ENCODE data around the gene RAD51B. TPM values are rescaled to one million over a fixed set of nuclear protein-coding genes. Genes with fewer than 3 reads are reported as not detected.

Gene RAD51B
- total RNA-seq, 1 experiment from 2014 or later, result 8.5 TPM

DNA sequence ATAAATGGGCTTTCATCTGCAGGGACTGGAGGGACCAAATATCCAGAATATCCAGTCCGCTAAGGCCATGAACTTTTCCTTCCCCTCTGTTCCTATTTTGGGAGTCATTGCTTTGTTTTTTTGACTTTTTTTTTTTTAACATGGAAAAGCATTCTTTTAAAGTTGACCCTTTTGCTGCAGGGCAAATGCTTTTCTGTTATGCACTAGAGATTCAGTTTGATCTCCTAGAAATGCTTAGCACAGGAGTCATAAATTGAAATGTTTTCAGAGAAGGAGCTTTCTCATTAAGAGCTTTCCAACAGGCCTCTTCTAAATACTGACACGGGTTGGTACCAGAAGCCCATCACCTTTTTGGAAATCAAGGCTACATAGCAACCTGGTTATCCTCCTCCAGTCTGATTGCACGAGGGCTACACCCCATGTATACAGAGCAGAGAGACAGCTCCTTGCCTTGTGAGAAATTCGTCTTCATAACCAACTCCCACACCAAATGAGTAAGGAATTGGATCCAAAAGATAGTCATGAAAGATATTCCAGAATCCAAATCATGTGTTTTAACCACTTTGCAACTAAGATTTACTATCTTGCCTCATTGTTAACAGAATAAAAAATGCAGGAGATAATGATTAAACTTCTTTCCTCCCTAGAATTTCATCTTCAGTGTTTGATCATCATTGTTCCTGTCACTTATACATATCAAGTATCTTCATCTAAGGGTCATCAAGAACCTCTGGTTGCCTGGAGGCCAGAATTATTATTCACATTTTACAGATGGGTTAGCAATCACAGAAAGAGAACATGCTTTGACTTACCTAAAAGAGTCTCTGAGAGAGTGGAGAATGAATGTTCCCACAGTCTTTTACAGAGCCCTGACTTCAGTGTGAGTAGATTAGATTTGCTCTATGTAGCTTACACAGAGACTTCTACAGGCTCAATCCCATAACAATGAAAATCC, 583.9 kb downstream of the RAD51B start:
- in situ Hi-C loops (cut with HindIII; ENCODE audit: low pct_unique_long_range_greater_than_20kb, low sequenced_read_pairs), result no loop called here
- H3K36me3 ChIP-seq (ENCODE audit: control insufficient read depth, insufficient read depth, low read length), result no peaks in the 10 kb centered on the region
- H3K27me3 ChIP-seq (ENCODE audit: control insufficient read depth, insufficient read depth, low read length), result no peaks in the 10 kb centered on the region
- no peak for DNase-seq (ENCODE audit: low read depth, low spot score)
- no peak overlapping the region for H3K27ac ChIP-seq (ENCODE audit: low read length)
- H3K4me1 ChIP-seq (ENCODE audit: control insufficient read depth, insufficient read depth, low read length), result no peaks in the 10 kb centered on the region
- intact Hi-C loops (cut with micrococcal nuclease; ENCODE audit: unreplicated experiment), result no loop called here
- no peaks in the 10 kb centered on the region for H3K9me3 ChIP-seq (ENCODE audit: control insufficient read depth, insufficient read depth, low read depth, low read length)
- POLR2A ChIA-PET, result no interaction called here
- TF ChIP-seq, protein P1, sequence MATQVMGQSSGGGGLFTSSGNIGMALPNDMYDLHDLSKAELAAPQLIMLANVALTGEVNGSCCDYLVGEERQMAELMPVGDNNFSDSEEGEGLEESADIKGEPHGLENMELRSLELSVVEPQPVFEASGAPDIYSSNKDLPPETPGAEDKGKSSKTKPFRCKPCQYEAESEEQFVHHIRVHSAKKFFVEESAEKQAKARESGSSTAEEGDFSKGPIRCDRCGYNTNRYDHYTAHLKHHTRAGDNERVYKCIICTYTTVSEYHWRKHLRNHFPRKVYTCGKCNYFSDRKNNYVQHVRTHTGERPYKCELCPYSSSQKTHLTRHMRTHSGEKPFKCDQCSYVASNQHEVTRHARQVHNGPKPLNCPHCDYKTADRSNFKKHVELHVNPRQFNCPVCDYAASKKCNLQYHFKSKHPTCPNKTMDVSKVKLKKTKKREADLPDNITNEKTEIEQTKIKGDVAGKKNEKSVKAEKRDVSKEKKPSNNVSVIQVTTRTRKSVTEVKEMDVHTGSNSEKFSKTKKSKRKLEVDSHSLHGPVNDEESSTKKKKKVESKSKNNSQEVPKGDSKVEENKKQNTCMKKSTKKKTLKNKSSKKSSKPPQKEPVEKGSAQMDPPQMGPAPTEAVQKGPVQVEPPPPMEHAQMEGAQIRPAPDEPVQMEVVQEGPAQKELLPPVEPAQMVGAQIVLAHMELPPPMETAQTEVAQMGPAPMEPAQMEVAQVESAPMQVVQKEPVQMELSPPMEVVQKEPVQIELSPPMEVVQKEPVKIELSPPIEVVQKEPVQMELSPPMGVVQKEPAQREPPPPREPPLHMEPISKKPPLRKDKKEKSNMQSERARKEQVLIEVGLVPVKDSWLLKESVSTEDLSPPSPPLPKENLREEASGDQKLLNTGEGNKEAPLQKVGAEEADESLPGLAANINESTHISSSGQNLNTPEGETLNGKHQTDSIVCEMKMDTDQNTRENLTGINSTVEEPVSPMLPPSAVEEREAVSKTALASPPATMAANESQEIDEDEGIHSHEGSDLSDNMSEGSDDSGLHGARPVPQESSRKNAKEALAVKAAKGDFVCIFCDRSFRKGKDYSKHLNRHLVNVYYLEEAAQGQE (IDR thresholded peaks at IDR 0.05; ENCODE audit: insufficient read depth in 1 of 2, low read depth in 2 of 2, low read length in 1 of 2), result no peak
- TF ChIP-seq TCF7L2 (IDR thresholded peaks at IDR 0.05; ENCODE audit: low read depth, low read length) (no peak), SIN3A (IDR thresholded peaks at IDR 0.05; ENCODE audit: borderline replicate concordance, insufficient read depth, low read depth, low read length) (no peak), POLR2AphosphoS5 (IDR thresholded peaks at IDR 0.05; ENCODE audit: low read depth, low read length) (no peak)
- TF ChIP-seq, protein P2, sequence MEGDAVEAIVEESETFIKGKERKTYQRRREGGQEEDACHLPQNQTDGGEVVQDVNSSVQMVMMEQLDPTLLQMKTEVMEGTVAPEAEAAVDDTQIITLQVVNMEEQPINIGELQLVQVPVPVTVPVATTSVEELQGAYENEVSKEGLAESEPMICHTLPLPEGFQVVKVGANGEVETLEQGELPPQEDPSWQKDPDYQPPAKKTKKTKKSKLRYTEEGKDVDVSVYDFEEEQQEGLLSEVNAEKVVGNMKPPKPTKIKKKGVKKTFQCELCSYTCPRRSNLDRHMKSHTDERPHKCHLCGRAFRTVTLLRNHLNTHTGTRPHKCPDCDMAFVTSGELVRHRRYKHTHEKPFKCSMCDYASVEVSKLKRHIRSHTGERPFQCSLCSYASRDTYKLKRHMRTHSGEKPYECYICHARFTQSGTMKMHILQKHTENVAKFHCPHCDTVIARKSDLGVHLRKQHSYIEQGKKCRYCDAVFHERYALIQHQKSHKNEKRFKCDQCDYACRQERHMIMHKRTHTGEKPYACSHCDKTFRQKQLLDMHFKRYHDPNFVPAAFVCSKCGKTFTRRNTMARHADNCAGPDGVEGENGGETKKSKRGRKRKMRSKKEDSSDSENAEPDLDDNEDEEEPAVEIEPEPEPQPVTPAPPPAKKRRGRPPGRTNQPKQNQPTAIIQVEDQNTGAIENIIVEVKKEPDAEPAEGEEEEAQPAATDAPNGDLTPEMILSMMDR (IDR thresholded peaks at IDR 0.05), result no peak
- CTCF ChIA-PET, result interaction anchor here (0.7 kb wide), 1 partner anchor 134 kb away, joined by 4 read pairs; no protein-coding TSS in a partner anchor
- no peak overlapping the region for H3K4me3 ChIP-seq (ENCODE audit: low read depth in 2 of 2, low read length in 2 of 2)
- no peak for ATAC-seq
- BruUV-seq (replicated peaks), result no TSS peak

DNA sequence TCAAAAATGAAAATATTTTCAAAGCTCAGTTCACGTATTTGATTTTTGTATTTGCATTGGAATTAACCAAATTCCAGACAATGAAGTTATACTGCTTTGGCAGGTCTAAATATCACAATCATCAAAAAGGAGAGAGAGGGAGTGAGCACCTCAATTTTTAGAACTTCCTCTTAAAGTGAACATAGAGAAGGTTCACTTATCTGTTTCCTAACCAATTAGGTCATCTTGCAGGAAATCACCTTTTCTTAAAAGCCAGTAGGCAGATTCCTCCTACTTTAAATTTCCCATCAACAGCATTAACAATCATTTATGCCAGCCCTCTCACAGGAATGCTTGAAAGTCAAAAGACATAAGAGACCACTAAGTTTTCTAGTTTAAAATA, 584.6 kb downstream of the RAD51B start:
- POLR2A ChIA-PET, result no interaction called here
- no peak for DNase-seq (ENCODE audit: low read depth, low spot score)

More for the DNA sequence above, 584.6 kb downstream of the RAD51B start:
- in situ Hi-C loops (cut with HindIII; ENCODE audit: low pct_unique_long_range_greater_than_20kb, low sequenced_read_pairs) (no loop called here), intact Hi-C loops (cut with micrococcal nuclease; ENCODE audit: unreplicated experiment) (no loop called here)
- no peaks in the 10 kb centered on the region for H3K27me3 ChIP-seq (ENCODE audit: control insufficient read depth, insufficient read depth, low read length)
- CTCF ChIA-PET, result no interaction called here
- no peaks in the 10 kb centered on the region for H3K9me3 ChIP-seq (ENCODE audit: control insufficient read depth, insufficient read depth, low read depth, low read length)
- TF ChIP-seq POLR2AphosphoS5 (IDR thresholded peaks at IDR 0.05; ENCODE audit: low read depth, low read length) (no peak), TCF7L2 (IDR thresholded peaks at IDR 0.05; ENCODE audit: low read depth, low read length) (no peak), SIN3A (IDR thresholded peaks at IDR 0.05; ENCODE audit: borderline replicate concordance, insufficient read depth, low read depth, low read length) (no peak)
- TF ChIP-seq, protein P1 (IDR thresholded peaks at IDR 0.05; ENCODE audit: insufficient read depth in 1 of 2, low read depth in 2 of 2, low read length in 1 of 2), result no peak
- TF ChIP-seq, protein P2 (IDR thresholded peaks at IDR 0.05), result no peak
- H3K36me3 ChIP-seq (ENCODE audit: control insufficient read depth, insufficient read depth, low read length), result no peaks in the 10 kb centered on the region
- no peak overlapping the region for H3K27ac ChIP-seq (ENCODE audit: low read length)
- no peak for ATAC-seq
- H3K4me1 ChIP-seq (ENCODE audit: control insufficient read depth, insufficient read depth, low read length), result no peaks in the 10 kb centered on the region
- no TSS peak for BruUV-seq (replicated peaks)
- no peak overlapping the region for H3K4me3 ChIP-seq (ENCODE audit: low read depth in 2 of 2, low read length in 2 of 2)
